K562 (cell line): ENCODE data around the gene SLC6A9.

ENCODE experiments used
- CTCF ChIP-seq, 3 experiments: IDR thresholded peaks in 2 of 3; conservative IDR thresholded peaks in 1 of 3; 2 replicates each; pipeline ENCODE4 v1.5.1; 2011 to 2012; ENCODE audit warnings: low read length in 3 of 3, mild to moderate bottlenecking in 3 of 3, control low read depth in 2 of 3, improper control_type of control experiment in 1 of 3, inconsistent platforms in 1 of 3, low read depth in 1 of 3, mixed read lengths in 1 of 3, moderate library complexity in 1 of 3; ENCODE audit not compliant: insufficient read depth in 2 of 3
- KAT8 ChIP-seq: fragments of 450-650 bp; IDR thresholded peaks from 2 replicates; pipeline ENCODE4 v1.6.1; 2016; ENCODE audit warnings: low read depth, mild to moderate bottlenecking

- no peak for TF ChIP-seq CTCF (IDR thresholded peaks at IDR 0.05 in 2 of 3, conservative IDR thresholded peaks at IDR 0.05 in 1 of 3; ENCODE audit: insufficient read depth in 2 of 3, low read depth in 1 of 3, low read length in 3 of 3)
- TF ChIP-seq KAT8: no peak
Observed at GRCh38 chr1:43958351-43959255, 72.7 kb downstream of the SLC6A9 start.
